NCI-H69 (cell line): ENCODE measurements around the gene CES2.
"Not testable (repeated sequence)": the region's sequence is repeated elsewhere in the genome, so short reads cannot be mapped to it uniquely, and the experiment has no call there.

Experiments
- DNase-seq: peaks from one replicate; lab custom pipeline; 2025; lab: John Stamatoyannopoulos, UW

CES2 gene

GRCh38 chr16:66984892-66985311 lies 49.6 kb downstream of the CES2 start:
- DNase-seq: no peak

GRCh38 chr16:66986559-66986958 lies 51.2 kb downstream of the CES2 start:
- no peak for DNase-seq

GRCh38 chr16:66988197-66988788 lies 53.0 kb downstream of the CES2 start, which contains the start of gene CES4A:
TSS of gene CES4A (plus strand) at chr16:66988589. CDS start at chr16:66988773, 184 bp downstream.
- no peak for DNase-seq

GRCh38 chr16:66991545-66992077 lies 56.3 kb downstream of the CES2 start:
- no peak for DNase-seq

- not testable (repeated sequence) for DNase-seq
These were observed 58.2 kb downstream of the CES2 start for GRCh38 chr16:66993558-66993957.
